Measurements from ENCODE around the gene TSPEAR.
"Not testable (repeated sequence)": the region's sequence is repeated elsewhere in the genome, so short reads cannot be mapped to it uniquely, and the experiment has no call there.

The TSPEAR gene

DNA sequence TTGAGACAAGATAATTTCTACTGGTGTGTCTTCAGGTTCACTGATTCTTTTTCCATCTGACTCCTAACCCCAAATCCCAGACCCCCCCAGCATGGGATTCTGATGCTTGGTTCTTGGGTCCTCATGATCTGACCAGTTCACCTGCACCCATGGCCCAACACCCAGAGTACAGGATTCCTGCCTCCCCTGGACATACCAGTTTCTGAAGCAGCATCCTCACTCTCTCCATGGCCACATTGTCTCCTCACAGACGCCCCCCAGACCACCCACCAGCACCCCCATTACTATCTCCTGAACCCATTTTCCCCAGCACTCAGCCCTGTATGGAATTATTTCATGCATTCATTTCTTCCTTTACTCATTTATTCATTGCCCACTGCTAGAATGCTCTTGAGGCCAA lies 54.5 kb downstream of the TSPEAR start:
- DNase-seq (ENCODE audit: low read depth in 1 of 2, low spot score in 1 of 2): no peak

DNA sequence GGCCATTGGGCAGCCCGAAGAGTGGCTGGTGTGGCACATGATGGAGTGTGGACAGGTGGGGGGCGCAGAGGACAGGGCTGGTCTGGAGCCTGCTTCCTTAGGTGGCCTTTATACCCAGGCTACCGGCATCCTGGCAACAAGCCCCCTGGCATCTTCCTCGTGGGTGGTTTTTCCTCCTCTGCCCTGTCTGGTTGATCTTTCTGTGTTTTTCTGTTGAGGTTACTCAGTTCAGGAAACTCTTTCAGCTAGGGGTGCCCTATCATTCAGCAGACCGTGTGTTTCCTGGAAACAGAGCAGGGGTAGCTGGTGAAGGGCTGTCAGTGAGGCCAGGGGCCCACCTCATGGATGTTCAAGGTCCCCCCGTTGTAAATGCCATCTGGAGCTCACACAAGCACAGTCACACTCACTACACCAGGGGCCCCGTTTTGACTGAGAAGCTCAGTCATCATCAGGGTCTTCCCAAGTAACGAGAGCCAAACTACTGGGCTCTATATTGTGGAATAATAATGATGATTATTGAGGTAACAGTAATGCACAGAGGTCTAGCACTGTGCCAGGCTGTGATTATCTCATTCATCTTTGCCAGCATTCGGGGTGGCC lies 56.7 kb downstream of the TSPEAR start, which contains the start of gene KRTAP12-4:
KRTAP12-4 (minus strand) TSS at position 84 of the 600 bp plus-strand sequence; CDS start at position 39, 45 bp downstream.
- no peak for DNase-seq (ENCODE audit: low read depth in 1 of 2, low spot score in 1 of 2)

- peak; percentile 20 to 49 for DNase-seq (ENCODE audit: low read depth in 1 of 2, low spot score in 1 of 2)
These were observed 57.5 kb downstream of the TSPEAR start for GRCh38 chr21:44653656-44654575.

- no peak for DNase-seq (ENCODE audit: low read depth in 1 of 2, low spot score in 1 of 2)
These were observed 58.2 kb downstream of the TSPEAR start for GRCh38 chr21:44653123-44653522.

- no peak for DNase-seq (ENCODE audit: low read depth in 1 of 2, low spot score in 1 of 2)
These were observed 60.2 kb downstream of the TSPEAR start for GRCh38 chr21:44650973-44651675.

DNA sequence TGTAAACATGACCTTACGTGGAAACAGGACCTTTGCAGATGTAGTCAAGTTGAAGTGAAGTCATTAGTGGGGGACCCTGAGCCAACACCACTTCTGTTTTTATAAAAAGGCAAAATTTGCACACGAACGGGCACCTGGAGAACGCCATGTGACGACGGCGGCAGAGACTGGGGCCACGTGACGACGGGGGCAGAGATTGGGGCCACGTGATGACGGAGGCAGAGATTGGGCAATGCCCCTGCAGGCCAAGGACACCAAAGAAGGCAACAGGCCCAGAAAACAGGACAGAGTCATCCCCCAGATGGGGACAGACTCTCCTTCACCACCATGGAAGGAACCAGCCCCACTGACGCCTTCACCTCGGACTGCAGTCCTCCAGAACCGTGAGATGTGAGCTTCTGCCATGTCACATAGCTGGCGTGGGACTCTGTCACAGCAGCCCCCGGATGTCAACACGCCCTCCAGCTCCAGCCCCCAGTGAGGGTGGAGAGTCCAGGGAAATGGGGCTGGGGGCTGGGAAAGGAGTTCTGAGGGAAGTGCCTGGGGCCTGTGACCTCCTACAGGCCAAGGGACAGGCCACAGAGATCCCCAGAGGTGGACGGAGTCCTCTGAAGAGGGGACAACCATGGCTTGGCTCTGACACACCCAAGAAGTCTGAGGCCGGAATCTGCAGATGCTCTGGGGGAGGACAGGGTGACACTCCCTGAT lies 61.0 kb downstream of the TSPEAR start:
- DNase-seq (ENCODE audit: low read depth in 1 of 2, low spot score in 1 of 2): no peak

GRCh38 chr21:44649521-44650100 lies 61.8 kb downstream of the TSPEAR start:
- DNase-seq (ENCODE audit: low read depth in 1 of 2, low spot score in 1 of 2): no peak

DNA sequence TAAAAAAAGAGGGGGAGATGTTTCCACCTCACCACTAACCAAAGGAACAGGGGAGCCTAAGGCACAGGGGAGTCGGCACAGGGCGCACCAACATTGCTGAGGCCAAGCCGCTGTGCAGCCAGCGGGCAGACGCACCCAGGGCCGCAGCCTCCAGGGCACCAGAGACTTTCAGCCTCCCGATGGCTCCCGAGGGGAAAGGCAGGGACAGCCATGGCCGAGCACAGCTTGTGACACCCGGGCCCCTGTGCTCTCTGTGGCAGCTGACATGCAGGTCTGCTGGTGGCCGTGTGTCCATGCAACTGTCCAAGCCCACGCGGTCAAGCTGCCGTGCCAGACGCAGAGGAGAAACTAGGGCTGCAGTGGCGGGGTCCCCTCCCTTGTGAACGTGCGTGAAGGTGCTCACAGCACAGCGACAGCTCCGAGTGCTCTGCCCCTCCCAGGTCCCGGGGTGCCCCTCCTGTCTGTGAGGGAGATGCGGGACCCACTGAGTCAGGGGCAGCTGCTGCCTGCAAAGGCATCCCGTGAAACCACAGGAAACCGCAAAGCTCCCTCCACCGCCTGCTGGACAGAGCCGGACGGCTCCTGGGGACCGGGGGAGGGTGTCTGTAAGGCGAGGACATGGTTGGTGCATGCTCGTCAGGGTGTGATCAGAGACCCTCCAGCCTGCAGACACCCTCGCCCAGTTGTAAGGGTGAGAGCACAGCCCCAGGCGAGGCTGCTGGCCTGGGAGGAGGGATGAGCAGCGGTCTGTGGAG lies 62.6 kb downstream of the TSPEAR start:
- DNase-seq (ENCODE audit: low read depth in 1 of 2, low spot score in 1 of 2): no peak

DNA sequence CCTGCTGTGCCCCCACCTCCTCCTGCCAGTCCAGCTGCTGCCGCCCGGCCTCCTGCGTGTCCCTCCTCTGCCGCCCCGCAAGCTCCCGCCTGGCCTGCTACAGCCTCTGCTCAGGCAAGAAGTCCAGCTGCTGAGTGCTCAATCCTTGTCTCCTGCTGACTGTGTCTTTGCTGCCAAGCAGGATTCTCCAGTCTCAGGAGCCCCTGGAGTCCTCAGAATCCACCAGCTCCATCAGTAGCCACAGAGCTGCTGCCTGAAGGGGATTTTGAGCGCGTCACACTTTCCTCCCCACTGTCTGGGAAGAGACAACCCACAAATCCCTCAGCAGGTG lies 64.2 kb downstream of the TSPEAR start:
- DNase-seq (ENCODE audit: low read depth in 1 of 2, low spot score in 1 of 2): no peak

- not testable (repeated sequence) for DNase-seq (ENCODE audit: low read depth in 1 of 2, low spot score in 1 of 2)
These were observed 64.8 kb downstream of the TSPEAR start, which contains the start of gene KRTAP10-11 for GRCh38 chr21:44646366-44647221. Gene KRTAP10-11 (plus strand): TSS chr21:44646414. CDS start chr21:44646459, 45 bp downstream.

- no peak for DNase-seq (ENCODE audit: low read depth in 1 of 2, low spot score in 1 of 2)
These were observed 66.5 kb downstream of the TSPEAR start for GRCh38 chr21:44644878-44645277.

DNA sequence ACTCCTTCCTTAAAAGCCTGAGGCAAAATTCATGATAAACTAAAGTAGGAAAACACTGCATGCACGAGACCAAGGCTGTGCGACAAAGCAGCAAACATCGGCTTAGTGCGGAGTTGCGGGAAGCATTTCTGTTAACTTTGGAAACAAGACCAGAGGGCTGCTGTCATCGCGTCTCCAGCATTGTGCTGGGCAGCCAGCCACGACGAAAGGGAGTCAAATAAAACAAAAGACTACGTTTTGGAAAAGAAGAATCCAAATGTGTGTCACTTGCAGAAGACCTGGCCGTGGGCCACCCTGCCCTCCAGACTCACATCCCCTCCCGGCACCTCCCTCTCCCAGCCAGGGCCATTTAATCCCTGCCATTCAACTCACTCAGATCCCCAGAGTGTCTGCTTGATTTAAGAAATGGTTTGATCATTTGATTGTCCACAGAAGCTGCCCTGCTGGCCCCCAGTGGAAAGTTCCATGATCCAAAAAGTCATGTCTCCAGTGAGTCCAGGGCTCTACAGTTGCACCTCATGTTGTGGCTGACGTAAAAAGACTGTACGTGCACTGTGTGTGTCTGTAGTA lies 67.5 kb downstream of the TSPEAR start:
- DNase-seq (ENCODE audit: low read depth in 1 of 2, low spot score in 1 of 2): no peak

DNA sequence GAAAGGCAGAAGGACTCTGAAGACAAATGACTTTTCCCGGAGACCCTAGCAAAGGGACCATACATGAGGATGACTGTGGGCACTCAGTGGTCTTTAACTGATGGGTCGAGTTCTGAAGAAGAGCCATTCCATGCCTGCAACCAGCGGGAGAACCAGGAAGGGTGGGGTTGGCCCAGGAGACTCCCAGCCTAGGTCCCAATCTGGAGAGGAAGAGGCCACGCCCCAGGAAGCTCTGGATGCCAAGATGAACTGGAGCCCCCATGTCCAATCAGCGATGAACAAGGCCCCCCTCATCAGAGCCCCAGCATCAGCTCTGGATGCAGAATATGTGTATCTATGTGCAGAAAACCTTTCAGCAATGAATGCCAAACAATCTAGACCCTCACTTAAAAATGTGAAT lies 70.6 kb downstream of the TSPEAR start:
- no peak for DNase-seq (ENCODE audit: low read depth in 1 of 2, low spot score in 1 of 2)

DNA sequence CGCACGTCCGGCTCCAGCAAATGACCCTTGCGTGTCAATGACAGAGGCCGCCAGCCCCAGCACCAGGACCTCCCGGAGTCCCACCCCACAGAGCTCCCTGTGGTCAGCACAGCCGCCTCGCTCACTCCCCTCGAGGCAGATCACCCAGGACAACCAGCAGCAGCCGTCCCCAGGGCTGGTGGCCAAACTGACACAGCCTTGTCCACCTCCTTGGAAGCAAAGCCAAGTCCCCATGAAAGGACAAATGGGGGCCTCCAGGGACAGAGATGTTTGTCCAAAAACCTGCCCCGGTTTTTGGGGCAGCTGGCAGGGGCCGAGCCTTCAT lies 72.1 kb downstream of the TSPEAR start:
- DNase-seq (ENCODE audit: low read depth in 1 of 2, low spot score in 1 of 2): no peak

- DNase-seq (ENCODE audit: low read depth in 1 of 2, low spot score in 1 of 2): not testable (repeated sequence)
These were observed 72.7 kb downstream of the TSPEAR start for GRCh38 chr21:44638506-44639330.

- not testable (repeated sequence) for DNase-seq (ENCODE audit: low read depth in 1 of 2, low spot score in 1 of 2)
These were observed 73.5 kb downstream of the TSPEAR start for GRCh38 chr21:44637851-44638348.

DNA sequence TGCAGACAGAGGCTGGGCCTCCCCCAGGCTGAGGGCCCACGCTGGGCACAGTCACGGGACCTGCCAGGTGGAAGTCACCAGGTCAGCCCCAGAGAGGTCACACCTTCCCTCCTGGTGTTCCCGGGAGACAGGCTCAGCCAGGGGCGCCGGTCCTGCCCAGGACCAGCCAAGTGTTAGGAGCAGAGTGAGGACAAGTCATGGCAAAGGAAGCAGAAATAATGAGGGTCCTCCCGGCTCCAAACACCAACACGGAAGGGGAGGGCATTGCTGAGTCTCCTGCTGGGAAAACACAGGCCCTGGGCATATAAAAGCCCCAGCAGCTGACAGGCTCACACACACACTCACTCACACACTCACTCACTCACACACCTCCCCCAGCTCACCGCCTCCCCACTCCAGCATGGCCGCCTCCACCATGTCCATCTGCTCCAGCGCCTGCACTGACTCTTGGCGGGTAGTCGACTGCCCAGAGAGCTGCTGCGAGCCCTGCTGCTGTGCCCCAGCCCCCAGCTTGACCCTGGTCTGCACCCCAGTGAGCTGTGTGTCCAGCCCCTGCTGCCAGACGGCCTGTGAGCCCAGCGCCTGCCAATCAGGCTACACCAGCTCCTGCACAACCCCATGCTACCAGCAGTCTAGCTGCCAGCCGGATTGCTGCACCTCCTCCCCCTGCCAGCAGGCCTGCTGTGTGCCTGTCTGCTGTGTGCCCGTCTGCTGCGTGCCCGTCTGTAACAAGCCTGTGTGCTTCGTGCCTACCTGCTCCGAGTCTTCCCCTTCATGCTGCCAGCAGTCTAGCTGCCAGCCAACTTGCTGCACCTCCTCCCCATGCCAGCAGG lies 74.1 kb downstream of the TSPEAR start, which contains the start of gene KRTAP10-10:
KRTAP10-10 (plus strand) TSS at position 339 of the 833 bp plus-strand sequence; CDS start at position 401, 62 bp downstream.
- no peak for DNase-seq (ENCODE audit: low read depth in 1 of 2, low spot score in 1 of 2)

Measured in activated T-helper 1 cell treated with anti-CD3 and anti-CD28 coated beads, Interleukin-2, amount 50 U/mL, for 16 hours (primary cell).